Esophagus squamous epithelium (tissue), 4 donors: ENCODE measurements around the gene CEP112.

Source experiments
- CTCF ChIP-seq, 6 experiments: fragments of 450-650 bp in 4 of 6; fragments of 200-600 bp in 2 of 6; sonication (generic) in 2 of 6; IDR thresholded peaks; one replicate each; pipeline ENCODE4 v1.5.1; 2016 to 2019; ENCODE audit warnings: antibody characterized with exemption in 6 of 6, mild to moderate bottlenecking in 4 of 6, moderate library complexity in 4 of 6
- POLR2A ChIP-seq, 4 donors: fragments of 450-650 bp; IDR thresholded peaks; one replicate each; pipeline ENCODE4 v1.6.1; 2017; ENCODE audit warnings: antibody characterized with exemption in 4 of 4, mild to moderate bottlenecking in 4 of 4, moderate library complexity in 3 of 4

- TF ChIP-seq CTCF (IDR thresholded peaks at IDR 0.05) = no peak
- no peak for TF ChIP-seq POLR2A (IDR thresholded peaks at IDR 0.05)
Observed at GRCh38 chr17:65776890-65777289, 415.0 kb downstream of the CEP112 start.
